ENCODE measurements around the gene ATF6.

ATF6 gene

DNA sequence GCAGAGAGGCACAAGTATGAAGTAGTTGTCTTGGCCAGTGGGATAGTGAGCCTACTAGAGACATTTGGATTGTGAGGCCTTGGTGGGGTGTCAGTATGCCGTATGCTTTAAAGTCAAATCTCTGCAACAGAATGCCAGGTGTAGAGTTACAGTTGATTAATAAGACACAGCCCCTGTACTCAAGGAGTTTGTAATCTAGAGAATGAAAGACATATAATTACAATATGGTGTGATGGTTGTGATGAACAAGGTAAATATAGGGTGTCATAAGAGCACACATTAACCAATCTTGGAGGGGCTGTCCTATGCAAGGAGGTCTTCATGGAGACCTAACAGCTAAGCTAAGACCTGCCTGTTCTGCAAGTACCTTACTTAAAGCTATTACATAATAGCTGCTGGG lies 113.1 kb downstream of the ATF6 start:
- TF ChIP-seq, protein P1, sequence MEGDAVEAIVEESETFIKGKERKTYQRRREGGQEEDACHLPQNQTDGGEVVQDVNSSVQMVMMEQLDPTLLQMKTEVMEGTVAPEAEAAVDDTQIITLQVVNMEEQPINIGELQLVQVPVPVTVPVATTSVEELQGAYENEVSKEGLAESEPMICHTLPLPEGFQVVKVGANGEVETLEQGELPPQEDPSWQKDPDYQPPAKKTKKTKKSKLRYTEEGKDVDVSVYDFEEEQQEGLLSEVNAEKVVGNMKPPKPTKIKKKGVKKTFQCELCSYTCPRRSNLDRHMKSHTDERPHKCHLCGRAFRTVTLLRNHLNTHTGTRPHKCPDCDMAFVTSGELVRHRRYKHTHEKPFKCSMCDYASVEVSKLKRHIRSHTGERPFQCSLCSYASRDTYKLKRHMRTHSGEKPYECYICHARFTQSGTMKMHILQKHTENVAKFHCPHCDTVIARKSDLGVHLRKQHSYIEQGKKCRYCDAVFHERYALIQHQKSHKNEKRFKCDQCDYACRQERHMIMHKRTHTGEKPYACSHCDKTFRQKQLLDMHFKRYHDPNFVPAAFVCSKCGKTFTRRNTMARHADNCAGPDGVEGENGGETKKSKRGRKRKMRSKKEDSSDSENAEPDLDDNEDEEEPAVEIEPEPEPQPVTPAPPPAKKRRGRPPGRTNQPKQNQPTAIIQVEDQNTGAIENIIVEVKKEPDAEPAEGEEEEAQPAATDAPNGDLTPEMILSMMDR (IDR thresholded peaks at IDR 0.05; ENCODE audit: extremely low read depth, missing control alignments), result no peak
- DNase-seq (ENCODE audit: low spot score), result no peak

DNA sequence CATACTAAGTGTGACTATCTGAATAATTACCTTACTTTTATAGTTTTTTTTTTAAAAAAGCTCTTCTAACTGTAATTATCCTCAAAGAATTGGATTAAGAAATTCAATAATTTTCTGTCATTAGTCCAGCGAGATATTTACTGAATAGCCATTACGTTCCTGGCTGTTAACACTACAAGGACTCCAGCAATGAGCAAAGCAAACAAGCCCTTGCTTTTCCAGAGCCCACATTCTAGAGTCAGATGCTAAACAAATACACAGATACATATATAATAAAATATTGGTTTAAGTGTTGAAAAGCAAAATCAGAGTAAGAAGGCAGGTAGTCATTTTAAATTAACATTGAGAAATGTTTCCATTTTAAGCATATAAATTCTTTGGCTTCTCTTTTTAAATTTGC lies 118.4 kb downstream of the ATF6 start:
- TF ChIP-seq, protein P1 (IDR thresholded peaks at IDR 0.05; ENCODE audit: extremely low read depth, missing control alignments), result no peak
- no peak for DNase-seq (ENCODE audit: low spot score)

DNA sequence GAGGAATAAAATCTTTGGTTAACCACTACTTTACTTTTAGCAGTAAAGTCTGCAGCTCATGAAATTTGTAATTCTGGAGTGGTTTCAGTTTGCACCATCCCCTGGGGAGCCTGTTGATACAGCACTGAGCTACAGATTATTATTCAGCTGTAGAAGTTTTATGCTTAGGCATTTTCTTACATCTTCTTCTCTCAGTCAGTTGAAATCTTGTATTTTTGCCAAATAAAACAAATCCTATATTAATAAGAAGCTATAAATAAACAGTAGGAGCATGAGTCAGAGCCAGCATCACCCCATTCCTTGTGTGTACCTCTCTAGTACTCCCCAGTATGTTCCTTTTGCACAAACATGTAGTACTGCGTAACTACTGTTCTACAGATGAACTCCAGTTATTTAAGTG lies 118.9 kb downstream of the ATF6 start:
- no peak for DNase-seq (ENCODE audit: low spot score)
- TF ChIP-seq, protein P1 (IDR thresholded peaks at IDR 0.05; ENCODE audit: extremely low read depth, missing control alignments), result no peak

DNA sequence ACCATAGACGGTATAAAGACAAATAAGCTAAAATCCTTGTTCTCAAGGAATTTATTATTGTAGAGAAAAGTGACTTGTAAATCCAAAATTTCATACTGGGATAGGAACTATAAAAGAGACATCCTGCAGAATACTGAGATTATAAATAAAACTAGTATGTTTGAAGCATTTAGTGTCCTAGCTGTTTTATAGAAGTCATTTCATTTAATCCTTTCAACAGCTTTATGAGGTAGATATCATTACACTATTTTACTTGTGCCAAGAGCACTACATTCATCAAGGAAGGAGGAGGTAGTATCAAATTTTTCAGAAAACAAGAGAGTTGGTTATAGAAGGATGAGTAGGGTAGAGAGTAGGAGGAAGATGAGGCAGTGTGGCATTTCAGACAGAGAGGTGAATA lies 119.6 kb downstream of the ATF6 start:
- TF ChIP-seq, protein P1 (IDR thresholded peaks at IDR 0.05; ENCODE audit: extremely low read depth, missing control alignments), result no peak
- DNase-seq (ENCODE audit: low spot score), result no peak

DNA sequence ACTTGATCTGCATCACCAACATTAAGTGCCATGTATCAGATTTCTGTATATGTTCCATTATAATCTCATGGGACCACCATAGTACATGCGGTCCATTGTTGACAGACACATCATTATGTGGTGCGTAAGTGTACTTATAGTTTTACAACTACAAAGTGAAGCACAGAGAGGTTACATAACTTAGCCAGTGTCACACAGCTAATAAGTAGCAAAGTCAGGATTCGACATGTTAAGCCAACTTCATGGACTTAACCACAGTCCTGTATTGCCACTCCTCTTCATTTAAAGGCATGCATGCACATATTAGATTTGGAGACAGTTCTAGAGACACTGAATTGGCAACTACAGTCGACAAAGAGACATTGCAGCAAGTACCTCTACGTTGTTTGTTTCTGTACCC lies 120.5 kb downstream of the ATF6 start:
- DNase-seq (ENCODE audit: low spot score), result no peak
- TF ChIP-seq, protein P1 (IDR thresholded peaks at IDR 0.05; ENCODE audit: extremely low read depth, missing control alignments), result no peak

DNA sequence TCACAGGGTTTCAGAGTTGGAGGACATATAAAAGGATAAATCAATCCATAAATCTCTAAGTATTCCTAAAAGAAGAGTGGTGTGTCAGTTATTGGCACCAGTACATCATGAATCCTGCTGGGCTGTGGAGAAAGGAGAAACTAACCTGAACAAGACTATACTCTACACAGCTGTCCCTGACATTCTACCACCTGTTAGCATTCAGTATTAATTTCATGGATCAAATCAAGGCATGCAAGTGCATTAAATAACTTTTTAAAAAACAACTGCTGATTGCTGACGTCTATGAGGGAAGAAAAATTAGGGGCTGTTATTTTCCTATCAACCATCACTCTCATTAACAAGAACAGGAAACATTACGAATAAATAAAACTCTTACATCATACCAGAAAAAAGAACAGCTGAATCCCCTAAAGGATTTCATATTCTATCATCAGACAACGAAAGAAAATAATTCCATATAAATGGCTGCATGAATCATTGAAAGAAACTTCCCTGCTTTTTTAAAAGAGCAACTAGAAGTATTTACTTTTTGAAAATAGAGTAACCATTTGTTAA lies 121.7 kb downstream of the ATF6 start:
- no peak for DNase-seq (ENCODE audit: low spot score)
- TF ChIP-seq, protein P1 (IDR thresholded peaks at IDR 0.05; ENCODE audit: extremely low read depth, missing control alignments), result no peak

DNA sequence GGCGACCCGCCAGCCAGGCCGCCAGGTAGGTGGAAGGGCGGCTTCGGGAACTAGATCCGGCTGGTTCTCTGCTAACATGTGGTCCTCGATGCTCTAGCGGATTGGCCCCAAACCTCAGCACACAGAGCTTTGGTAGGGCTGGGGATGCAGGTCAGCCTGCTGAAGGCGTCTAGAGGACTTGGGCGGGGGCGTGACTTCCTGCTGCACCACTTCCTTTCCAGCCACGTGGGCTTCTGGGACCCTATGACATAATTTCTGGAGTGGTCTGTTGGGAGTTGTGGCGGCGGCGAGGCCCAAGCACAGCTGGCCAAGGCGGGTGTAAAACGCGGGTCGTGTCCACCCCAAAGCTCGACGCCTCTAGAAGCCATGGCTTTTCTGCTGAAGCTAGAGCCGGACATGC lies 124.5 kb downstream of the ATF6 start:
- TF ChIP-seq, protein P1 (IDR thresholded peaks at IDR 0.05; ENCODE audit: extremely low read depth, missing control alignments), result no peak
- DNase-seq (ENCODE audit: low spot score), result no peak

All from GM20000 (cell line).